ENCODE measurements around the gene MAPK8.

DNA sequence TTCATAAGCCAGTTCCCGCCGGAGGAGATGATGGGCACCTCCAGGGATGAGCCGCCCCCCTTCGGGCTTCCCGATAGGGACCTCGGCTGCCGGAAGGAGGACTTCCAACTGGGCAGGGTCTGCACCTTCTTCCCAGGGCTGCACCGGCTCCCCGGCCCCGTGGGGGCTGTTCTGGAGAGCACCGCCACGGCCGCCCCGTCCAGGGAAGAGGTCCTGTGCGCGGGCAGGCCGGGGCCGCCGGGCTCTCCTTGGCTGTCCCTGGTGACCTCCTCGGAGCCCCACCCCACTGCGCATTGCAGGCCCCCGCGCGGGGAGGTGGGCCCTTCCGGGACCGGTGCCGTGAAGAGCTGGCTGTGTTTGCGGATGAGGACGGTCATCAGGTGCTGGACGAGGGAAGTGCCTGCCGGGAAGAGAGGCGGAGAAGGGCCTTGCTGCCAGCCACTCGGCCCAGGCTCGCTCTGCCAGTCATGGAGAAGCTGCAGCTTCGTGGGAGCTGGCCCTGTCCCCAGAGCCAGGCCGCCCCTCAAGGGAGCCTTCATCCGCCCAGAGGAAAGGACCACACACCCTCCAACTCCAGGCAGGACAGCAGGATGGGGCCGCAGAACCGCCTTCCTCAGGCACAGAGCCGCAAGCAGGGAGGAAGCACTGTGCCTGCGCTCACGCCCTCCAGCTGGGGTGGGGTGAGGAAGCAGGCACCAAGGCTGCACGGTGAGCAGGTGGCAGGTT is 144.4 kb downstream of the MAPK8 start:
- TF ChIP-seq, protein P1, sequence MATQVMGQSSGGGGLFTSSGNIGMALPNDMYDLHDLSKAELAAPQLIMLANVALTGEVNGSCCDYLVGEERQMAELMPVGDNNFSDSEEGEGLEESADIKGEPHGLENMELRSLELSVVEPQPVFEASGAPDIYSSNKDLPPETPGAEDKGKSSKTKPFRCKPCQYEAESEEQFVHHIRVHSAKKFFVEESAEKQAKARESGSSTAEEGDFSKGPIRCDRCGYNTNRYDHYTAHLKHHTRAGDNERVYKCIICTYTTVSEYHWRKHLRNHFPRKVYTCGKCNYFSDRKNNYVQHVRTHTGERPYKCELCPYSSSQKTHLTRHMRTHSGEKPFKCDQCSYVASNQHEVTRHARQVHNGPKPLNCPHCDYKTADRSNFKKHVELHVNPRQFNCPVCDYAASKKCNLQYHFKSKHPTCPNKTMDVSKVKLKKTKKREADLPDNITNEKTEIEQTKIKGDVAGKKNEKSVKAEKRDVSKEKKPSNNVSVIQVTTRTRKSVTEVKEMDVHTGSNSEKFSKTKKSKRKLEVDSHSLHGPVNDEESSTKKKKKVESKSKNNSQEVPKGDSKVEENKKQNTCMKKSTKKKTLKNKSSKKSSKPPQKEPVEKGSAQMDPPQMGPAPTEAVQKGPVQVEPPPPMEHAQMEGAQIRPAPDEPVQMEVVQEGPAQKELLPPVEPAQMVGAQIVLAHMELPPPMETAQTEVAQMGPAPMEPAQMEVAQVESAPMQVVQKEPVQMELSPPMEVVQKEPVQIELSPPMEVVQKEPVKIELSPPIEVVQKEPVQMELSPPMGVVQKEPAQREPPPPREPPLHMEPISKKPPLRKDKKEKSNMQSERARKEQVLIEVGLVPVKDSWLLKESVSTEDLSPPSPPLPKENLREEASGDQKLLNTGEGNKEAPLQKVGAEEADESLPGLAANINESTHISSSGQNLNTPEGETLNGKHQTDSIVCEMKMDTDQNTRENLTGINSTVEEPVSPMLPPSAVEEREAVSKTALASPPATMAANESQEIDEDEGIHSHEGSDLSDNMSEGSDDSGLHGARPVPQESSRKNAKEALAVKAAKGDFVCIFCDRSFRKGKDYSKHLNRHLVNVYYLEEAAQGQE (IDR thresholded peaks at IDR 0.05; ENCODE audit: low read depth) = no peak
- TF ChIP-seq TAF1 (IDR thresholded peaks at IDR 0.05; ENCODE audit: low read depth) (no peak), YY1 (IDR thresholded peaks at IDR 0.05; ENCODE audit: low read depth) (no peak), USF1 (IDR thresholded peaks at IDR 0.05) (no peak), EGR1 (IDR thresholded peaks at IDR 0.05) (no peak), TEAD4 (IDR thresholded peaks at IDR 0.05) (no peak), RAD21 (IDR thresholded peaks at IDR 0.05; ENCODE audit: low read depth) (no peak), EP300 (IDR thresholded peaks at IDR 0.05; ENCODE audit: borderline replicate concordance) (no peak), CEBPB (IDR thresholded peaks at IDR 0.05) (no peak), FOXM1 (IDR thresholded peaks at IDR 0.05; ENCODE audit: borderline replicate concordance, low read depth) (no peak), TCF12 (IDR thresholded peaks at IDR 0.05; ENCODE audit: low read depth) (no peak), NFIC (IDR thresholded peaks at IDR 0.05) (no peak)
- TF ChIP-seq, protein P2, sequence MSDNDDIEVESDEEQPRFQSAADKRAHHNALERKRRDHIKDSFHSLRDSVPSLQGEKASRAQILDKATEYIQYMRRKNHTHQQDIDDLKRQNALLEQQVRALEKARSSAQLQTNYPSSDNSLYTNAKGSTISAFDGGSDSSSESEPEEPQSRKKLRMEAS (IDR thresholded peaks at IDR 0.05) = no peak

Data from Ishikawa (cell line).